ENCODE measurements around the gene ZBTB16.

ZBTB16 gene

GRCh38 chr11:114109206-114110090 is 49.9 kb downstream of the ZBTB16 start:
- FAIRE-seq: no peak

GRCh38 chr11:114110123-114110522 is 50.6 kb downstream of the ZBTB16 start:
- no peak for FAIRE-seq

- no peak for FAIRE-seq
Observed at GRCh38 chr11:114110952-114111947, 51.7 kb downstream of the ZBTB16 start.

DNA sequence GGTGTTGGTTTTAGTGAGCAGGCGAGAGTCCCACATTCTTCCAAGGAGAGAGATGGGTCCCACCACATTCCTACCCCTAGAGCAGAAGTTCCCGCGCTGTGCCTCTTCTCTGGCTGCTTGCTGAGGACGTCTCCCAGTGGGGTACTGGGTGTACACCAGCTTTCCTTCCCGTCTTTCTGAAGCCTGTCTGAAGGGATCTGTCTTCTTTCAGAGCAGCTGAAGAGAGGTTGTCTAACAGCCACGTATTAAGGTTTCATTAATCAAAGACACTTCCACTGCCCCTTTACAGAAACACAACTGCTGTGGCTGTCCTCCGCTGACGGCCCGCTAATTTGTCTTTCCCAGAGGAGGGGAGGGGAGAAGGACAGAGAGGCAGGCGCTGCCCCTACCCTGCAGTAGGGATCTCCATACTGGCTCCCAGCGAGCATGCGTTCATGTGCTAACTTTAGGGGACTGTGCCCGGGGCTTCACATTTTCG is 56.0 kb downstream of the ZBTB16 start:
- no peak for FAIRE-seq

- FAIRE-seq: no peak
Observed at GRCh38 chr11:114116357-114116756, 56.8 kb downstream of the ZBTB16 start.

- no peak for FAIRE-seq
Observed at GRCh38 chr11:114116800-114117199, 57.3 kb downstream of the ZBTB16 start.

DNA sequence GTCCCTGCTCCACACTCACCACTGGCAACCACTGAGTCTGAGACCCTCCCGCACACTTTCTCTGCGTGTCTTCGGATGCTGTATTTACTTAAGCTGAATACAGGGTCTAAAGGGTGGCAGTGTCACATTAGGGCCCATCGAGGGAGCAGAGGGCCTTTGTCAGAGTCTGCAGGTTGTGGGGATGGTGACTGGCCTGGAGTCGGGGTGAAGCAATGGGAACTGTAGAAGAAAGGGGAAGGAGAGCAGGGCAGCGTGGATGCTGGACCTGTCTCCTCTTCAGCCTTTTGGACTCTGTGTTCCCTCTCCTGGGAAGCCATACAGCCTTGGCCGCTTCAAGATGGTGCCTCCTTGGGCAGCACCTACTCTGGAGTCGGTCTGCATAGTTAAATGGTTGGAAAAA is 61.1 kb downstream of the ZBTB16 start:
- no peak for FAIRE-seq

GRCh38 chr11:114121138-114121537 is 61.6 kb downstream of the ZBTB16 start:
- no peak for FAIRE-seq

GRCh38 chr11:114121804-114122504 is 62.4 kb downstream of the ZBTB16 start:
- FAIRE-seq: no peak

DNA sequence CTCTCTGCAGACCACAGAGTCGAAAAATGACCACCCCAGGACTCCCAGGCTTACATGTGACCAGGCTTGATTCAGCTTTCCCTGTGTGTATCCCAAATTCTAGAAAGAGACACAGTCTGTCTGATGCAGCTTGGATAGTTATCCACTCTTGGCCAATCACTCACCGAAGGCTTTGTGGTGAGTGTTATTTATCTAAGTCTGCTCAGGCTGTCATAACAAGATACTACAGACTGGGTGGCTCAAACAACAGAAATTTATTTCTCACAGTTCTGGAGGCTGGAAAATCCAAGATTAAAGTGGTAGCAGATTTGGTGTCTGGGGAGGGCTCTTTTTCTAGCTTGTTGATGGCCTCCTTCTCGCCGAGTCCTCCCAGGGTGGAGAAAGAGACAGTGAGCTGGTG is 63.2 kb downstream of the ZBTB16 start:
- no peak for FAIRE-seq

DNA sequence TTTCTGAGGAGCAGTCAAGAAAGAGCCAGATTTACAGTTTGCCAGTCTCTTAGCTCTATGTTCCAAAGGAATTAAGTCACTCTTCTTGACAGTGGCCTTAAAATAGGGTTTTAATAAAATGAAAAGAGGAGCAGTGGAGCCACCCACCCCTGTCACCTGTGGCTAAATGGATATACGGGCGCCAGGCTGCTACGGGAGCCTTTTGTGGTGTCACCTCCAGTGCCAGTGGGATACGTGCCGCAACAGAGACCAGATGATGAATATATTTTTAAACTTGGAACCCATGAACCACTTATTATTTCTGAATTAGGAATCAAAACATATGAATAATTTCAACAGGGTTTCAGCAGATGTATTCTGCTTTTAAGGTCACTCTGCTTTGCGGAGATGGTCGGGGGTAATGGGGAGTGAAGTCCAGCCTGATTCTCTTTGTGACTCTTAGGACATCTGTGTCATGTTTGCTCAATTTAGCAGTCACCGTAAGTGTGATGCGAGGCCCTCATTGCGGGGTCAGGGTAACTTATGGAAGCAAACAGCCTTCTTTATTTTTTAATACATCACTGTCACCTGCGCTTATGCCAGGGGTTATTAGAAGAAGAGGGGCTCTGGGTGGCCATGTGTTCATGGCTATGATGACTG is 64.3 kb downstream of the ZBTB16 start:
- no peak for FAIRE-seq

GRCh38 chr11:114124601-114125144 is 65.2 kb downstream of the ZBTB16 start:
- no peak for FAIRE-seq

- no peak for FAIRE-seq
Observed at GRCh38 chr11:114125531-114125930, 66.0 kb downstream of the ZBTB16 start.

DNA sequence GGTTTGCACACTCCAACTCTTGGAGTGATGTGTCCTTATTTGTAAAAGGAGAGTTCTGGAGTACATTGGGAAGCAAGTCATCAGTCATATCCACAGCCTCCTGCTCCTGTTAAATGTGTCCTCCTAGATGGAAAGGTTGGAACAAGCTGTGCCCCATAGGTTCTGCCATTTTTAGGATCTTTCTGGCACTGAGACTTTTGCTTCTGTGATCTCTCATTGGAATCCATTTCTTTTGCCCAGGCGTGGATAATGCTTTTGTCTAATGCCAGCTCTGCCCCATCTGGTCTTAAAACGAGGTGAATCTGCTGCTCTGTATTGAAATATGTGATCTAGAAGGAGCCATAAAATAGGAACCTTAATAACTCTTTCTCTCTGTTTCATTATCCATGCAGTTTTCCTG is 66.4 kb downstream of the ZBTB16 start:
- FAIRE-seq: no peak

DNA sequence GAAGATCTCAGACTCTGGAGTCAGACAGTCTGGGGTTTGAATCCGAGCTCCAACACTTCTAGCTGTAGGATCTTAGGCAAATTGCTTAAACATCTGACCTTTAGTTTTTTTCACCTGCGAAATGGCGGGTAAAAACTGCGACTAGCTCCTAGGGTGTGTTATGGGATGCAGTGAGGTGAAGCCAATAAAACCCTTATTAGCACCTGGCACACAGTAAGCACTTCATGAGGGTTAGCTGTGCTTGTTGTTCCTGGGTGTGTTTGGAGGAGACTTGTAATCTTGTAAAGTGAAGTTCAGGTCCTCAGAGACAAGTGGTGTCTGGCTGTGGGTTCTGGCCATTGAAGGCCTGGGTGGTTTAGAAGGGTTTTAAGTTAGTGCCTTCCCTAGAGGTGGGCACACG is 68.9 kb downstream of the ZBTB16 start:
- FAIRE-seq: no peak

GRCh38 chr11:114129142-114129541 is 69.6 kb downstream of the ZBTB16 start:
- FAIRE-seq: no peak

GRCh38 chr11:114129699-114130098 is 70.2 kb downstream of the ZBTB16 start:
- FAIRE-seq: no peak

GRCh38 chr11:114130115-114130576 is 70.6 kb downstream of the ZBTB16 start:
- FAIRE-seq: no peak

DNA sequence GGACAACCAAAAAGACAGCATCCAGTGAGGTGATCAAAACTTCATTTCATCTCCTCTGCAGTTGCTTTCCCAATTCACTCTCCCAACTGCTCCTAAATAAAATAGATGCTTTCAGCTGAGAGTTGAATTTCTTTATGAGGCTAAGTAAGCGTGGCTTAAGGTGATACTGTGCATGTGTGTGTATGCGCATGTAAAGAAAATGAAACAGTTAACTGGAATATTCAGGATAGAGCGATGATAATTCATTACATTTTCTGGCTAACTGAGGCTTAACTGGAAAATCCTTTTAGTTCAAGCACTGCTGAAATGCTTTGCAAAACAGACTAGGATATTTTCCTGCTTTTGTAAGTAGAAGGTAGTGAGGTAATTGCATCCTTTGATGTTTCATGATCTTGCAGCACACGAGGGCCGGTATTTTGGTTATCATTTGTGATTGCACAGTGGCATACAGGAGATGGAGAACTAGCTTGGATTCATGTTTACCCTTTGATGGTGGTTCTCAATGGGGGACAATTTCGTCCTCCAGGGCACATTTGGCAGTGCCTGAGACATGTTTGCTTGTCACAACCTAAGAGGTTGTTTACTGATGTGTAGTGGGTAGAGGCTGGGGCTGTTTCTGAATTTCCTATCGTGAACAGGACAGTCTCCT is 71.2 kb downstream of the ZBTB16 start:
- FAIRE-seq: no peak

GRCh38 chr11:114131461-114131864 is 72.0 kb downstream of the ZBTB16 start:
- peak; percentile 45 for FAIRE-seq

DNA sequence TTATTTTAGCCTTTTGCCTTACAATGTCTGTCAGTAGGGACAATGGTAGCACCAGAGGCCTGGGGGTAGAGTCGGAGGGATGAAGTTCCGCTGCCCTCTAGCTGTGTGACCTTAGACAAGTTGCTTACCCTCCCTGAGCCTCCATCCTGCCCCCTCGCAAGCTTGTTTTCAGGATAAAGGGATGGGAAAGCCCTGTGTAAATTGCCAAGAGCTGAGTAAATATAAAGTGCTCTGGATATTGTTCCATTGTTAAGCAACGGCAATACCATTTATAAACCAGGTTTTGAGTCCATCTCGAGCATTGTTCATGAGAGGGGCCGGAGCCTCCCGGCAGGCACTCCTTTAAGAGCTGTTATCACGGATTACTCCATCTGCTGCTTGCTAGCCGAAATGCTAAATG is 72.9 kb downstream of the ZBTB16 start:
- no peak for FAIRE-seq

Data from islet of Langerhans (tissue), 1 donor.